Epidermal melanocyte (primary cell): ENCODE data around the gene LINGO4.

Experiments
- DNase-seq: peaks from one replicate; pipeline ENCODE4 v3.0.0; 2011; ENCODE audit warnings: low spot score; ENCODE audit not compliant: insufficient read length

Gene LINGO4

GRCh38 chr1:151834239-151834638, 29.0 kb upstream of the LINGO4 start:
- no peak for DNase-seq

- DNase-seq, result no peak
Measured at GRCh38 chr1:151833172-151833900, 28.1 kb upstream of the LINGO4 start.

- DNase-seq, result no peak
Measured at GRCh38 chr1:151832318-151832980, 27.2 kb upstream of the LINGO4 start.

GRCh38 chr1:151831605-151832004, 26.4 kb upstream of the LINGO4 start, which contains the start of gene RORC:
RORC (minus strand) TSS chr1:151831802; CDS start chr1:151831764, 38 bp downstream.
- DNase-seq, result no peak

- DNase-seq, result no peak
Measured at GRCh38 chr1:151831256-151831591, 26.0 kb upstream of the LINGO4 start.

- DNase-seq, result no peak
Measured at GRCh38 chr1:151830055-151830454, 24.8 kb upstream of the LINGO4 start.

- DNase-seq, result no peak
Measured at GRCh38 chr1:151829352-151830046, 24.3 kb upstream of the LINGO4 start.

GRCh38 chr1:151828921-151829320, 23.7 kb upstream of the LINGO4 start:
- peak; percentile 68 for DNase-seq

GRCh38 chr1:151827853-151828252, 22.6 kb upstream of the LINGO4 start:
- DNase-seq, result no peak

- DNase-seq, result no peak
Measured at GRCh38 chr1:151825751-151826660, 20.8 kb upstream of the LINGO4 start.

- DNase-seq, result no peak
Measured at GRCh38 chr1:151825204-151825603, 20.0 kb upstream of the LINGO4 start.

- no peak for DNase-seq
Measured at GRCh38 chr1:151823175-151823574, 18.0 kb upstream of the LINGO4 start.

GRCh38 chr1:151822404-151822803, 17.2 kb upstream of the LINGO4 start:
- no peak for DNase-seq

- DNase-seq, result no peak
Measured at GRCh38 chr1:151820940-151821339, 15.7 kb upstream of the LINGO4 start.

GRCh38 chr1:151819976-151820623, 14.9 kb upstream of the LINGO4 start:
- no peak for DNase-seq

- no peak for DNase-seq
Measured at GRCh38 chr1:151819227-151819835, 14.1 kb upstream of the LINGO4 start.

- DNase-seq, result no peak
Measured at GRCh38 chr1:151817353-151817730, 12.1 kb upstream of the LINGO4 start.

- DNase-seq, result no peak
Measured at GRCh38 chr1:151816548-151817352, 11.5 kb upstream of the LINGO4 start.

GRCh38 chr1:151815716-151816327, 10.6 kb upstream of the LINGO4 start:
- DNase-seq, result no peak
